A549 (cell line): Measurements from ENCODE around the gene SLC16A6.

Experiments used
- ESRRA ChIP-seq: fragments of 150-350 bp; IDR thresholded peaks from 2 replicates; pipeline ENCODE4 v1.6.1; 2014; ENCODE audit warnings: mild to moderate bottlenecking, low read length, borderline replicate concordance
- MYC ChIP-seq: IDR thresholded peaks from 2 replicates; pipeline ENCODE4 v1.6.1; 2012; ENCODE audit warnings: mild to moderate bottlenecking, inconsistent platforms, low read length, improper control_type of control experiment, borderline replicate concordance
- REST ChIP-seq: fragments of 200-600 bp; sonication (generic); IDR thresholded peaks from 2 replicates; pipeline ENCODE4 v1.6.1; 2016; ENCODE audit warnings: antibody characterized with exemption, mild to moderate bottlenecking, moderate library complexity

DNA sequence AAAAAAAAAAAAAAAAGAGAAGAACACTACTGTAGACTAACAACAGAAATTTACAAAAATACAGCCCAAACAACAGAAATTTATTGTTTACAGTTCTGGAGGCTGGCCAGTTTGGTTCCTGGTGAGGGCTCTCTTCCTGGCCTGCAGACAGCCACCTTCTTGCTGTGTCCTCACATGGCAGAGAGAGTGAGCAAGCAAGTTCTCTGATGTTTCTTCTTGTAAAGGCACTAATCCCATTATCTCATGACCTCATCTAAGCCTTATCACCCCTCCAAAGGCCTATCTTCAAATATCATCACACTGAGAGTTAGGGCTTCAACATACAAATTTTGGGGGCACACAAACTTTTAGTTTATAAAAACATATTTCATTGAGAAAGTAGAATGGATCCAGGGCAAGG is 7.7 kb upstream of the SLC16A6 start:
- TF ChIP-seq MYC (no peak), REST (no peak), ESRRA (no peak)
